Panc1 (cell line): ENCODE data around the gene RNU7-1.

Source experiments
- CTCF ChIP-seq: fragments of 450-650 bp; IDR thresholded peaks from 2 replicates; pipeline ENCODE4 v1.5.1; 2017; ENCODE audit warnings: mild to moderate bottlenecking
- POLR2AphosphoS5 ChIP-seq: IDR thresholded peaks from 2 replicates; pipeline ENCODE4 v1.6.1; 2012; ENCODE audit warnings: mild to moderate bottlenecking, low read depth, low read length, moderate library complexity
- REST ChIP-seq, 2 experiments: IDR thresholded peaks; 2 replicates each; pipeline ENCODE4 v1.6.1; 2011 to 2012; ENCODE audit warnings: low read depth in 2 of 2, control low read depth in 1 of 2, low read length in 1 of 2, mild to moderate bottlenecking in 1 of 2, moderate library complexity in 1 of 2; ENCODE audit not compliant: insufficient read depth in 1 of 2
- SIN3A ChIP-seq: IDR thresholded peaks from 2 replicates; pipeline ENCODE4 v1.6.1; 2012; ENCODE audit warnings: low read depth, mild to moderate bottlenecking, low read length, moderate library complexity, borderline replicate concordance; ENCODE audit not compliant: insufficient read depth

- TF ChIP-seq CTCF (no peak), POLR2AphosphoS5 (no peak), REST (IDR thresholded peaks at IDR 0.05; ENCODE audit: insufficient read depth in 1 of 2, low read depth in 2 of 2, low read length in 1 of 2) (no peak), SIN3A (no peak)
Observed at GRCh38 chr12:6947615-6948014, 4.0 kb downstream of the RNU7-1 start.
